ENCODE results near the gene POLA1. TPM values are rescaled to one million over a fixed set of nuclear protein-coding genes. Genes with fewer than 3 reads are reported as not detected.

POLA1 gene
- total and polyA plus RNA-seq, 2 of the 4 experiments (the other 2 are of a cell fraction) = 4.0 to 15.1 TPM

DNA sequence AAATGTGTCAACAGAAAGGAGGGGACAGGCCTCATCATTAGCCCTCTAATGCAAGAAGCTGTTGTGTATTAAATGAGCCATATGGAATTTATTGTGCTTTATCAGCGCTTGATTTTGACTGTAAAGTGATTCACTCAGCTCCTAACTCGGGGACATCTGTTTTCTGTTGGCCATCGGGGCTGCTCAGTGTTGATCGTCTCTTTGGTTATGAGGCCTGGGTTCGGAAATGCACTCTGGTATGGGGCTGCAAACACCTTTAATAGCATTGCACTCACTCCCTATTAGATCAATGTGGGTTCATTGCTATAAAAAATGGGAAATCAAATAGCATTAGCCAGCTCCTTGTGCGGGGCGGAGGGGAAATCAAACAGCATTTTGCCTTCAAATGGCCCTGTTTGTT, 315.7 kb downstream of the POLA1 start:
- Histone ChIP-seq H3K27ac (ENCODE audit: insufficient read depth, low read length) (no peak overlapping the region), H3K23ac (ENCODE audit: low read depth, low read length) (no peak overlapping the region), H3K56ac (ENCODE audit: extremely low read depth, insufficient read depth, low read length) (no peak overlapping the region), H2BK20ac (ENCODE audit: low read depth, low read length) (no peak overlapping the region), H3K27me3 (ENCODE audit: control insufficient read depth, insufficient read depth, low read length) (peaks cover 87% of the 10 kb centered on the region), H3K9ac (ENCODE audit: low read depth, low read length) (no peak overlapping the region), H3K4me3 (ENCODE audit: insufficient read depth, low read depth, low read length) (no peak overlapping the region), H2AK5ac (ENCODE audit: low read depth, low read length) (no peak overlapping the region), H3K4me1 (ENCODE audit: control insufficient read depth, insufficient read depth, low read length) (no peaks in the 10 kb centered on the region; the same call in 1 of the 2 replicates), H4K8ac (ENCODE audit: low read depth in 2 of 2, low read length in 2 of 2) (no peak overlapping the region), H4K5ac (ENCODE audit: low read depth, low read length) (no peak overlapping the region), H2BK5ac (ENCODE audit: low read depth, low read length, poor library complexity, severe bottlenecking) (no peak overlapping the region), H3K4ac (ENCODE audit: low read depth, low read length) (no peak overlapping the region), H2BK15ac (ENCODE audit: low read depth, low read length) (no peak overlapping the region), H2AK9ac (replicated peaks; ENCODE audit: low read depth, low read length, poor library complexity) (no peak overlapping the region), H3K18ac (ENCODE audit: low read depth, low read length) (no peak overlapping the region), H2BK120ac (ENCODE audit: low read depth, low read length) (no peak overlapping the region), H3K36me3 (ENCODE audit: control insufficient read depth, insufficient read depth, low read length) (no peaks in the 10 kb centered on the region), H3K14ac (replicated peaks; ENCODE audit: low read depth, low read length) (no peak overlapping the region), H4K91ac (ENCODE audit: insufficient read depth, low read depth, low read length) (no peak overlapping the region), H4K20me1 (ENCODE audit: insufficient read depth, low read length) (no peaks in the 10 kb centered on the region; the same call in 1 of the 2 replicates), H3K79me1 (ENCODE audit: low read depth in 1 of 2, low read length in 2 of 2) (no peaks in the 10 kb centered on the region), H3K9me1 (ENCODE audit: insufficient read depth, low read length) (no peaks in the 10 kb centered on the region), H3K9me3 (ENCODE audit: control insufficient read depth, insufficient read depth, low read length) (peaks cover 9% of the 10 kb centered on the region), H2AFZ (replicated peaks; ENCODE audit: low read length, poor library complexity) (no peak overlapping the region), H3K4me2 (ENCODE audit: low read depth, low read length) (no peak overlapping the region)
- ATAC-seq (ENCODE audit: low read depth) (no peak), DNase-seq (no peak)
- intact Hi-C loops (cut with micrococcal nuclease) (no loop called here), dilution Hi-C loops (cut with HindIII; ENCODE audit: low sequenced_read_pairs, unreplicated experiment) (no loop called here), in situ Hi-C loops (cut with MboI; ENCODE audit: low sequenced_read_pairs) (no loop called here)
- CTCF ChIA-PET = interaction anchor here (1.2 kb wide), 1 partner anchor 11 kb away, joined by 3 read pairs; no protein-coding TSS in a partner anchor
- POLR2A ChIA-PET (ENCODE audit: unreplicated experiment) = no interaction called here
- BruUV-seq (replicated peaks) = no TSS peak
- WGBS, 2 experiments (ENCODE audit: extremely low coverage in 2 of 2, insufficient read length in 1 of 2) = no CpG with 5 or more reads among the region's 7 CpGs
- TF ChIP-seq FOS (IDR thresholded peaks at IDR 0.05; ENCODE audit: low read depth, low read length) (no peak), RFX5 (IDR thresholded peaks at IDR 0.05; ENCODE audit: low read depth, low read length) (no peak), ELK1 (IDR thresholded peaks at IDR 0.05; ENCODE audit: borderline replicate concordance, low read depth, low read length) (no peak), MAFK (IDR thresholded peaks at IDR 0.05; ENCODE audit: low read depth, low read length) (no peak), CHD1 (IDR thresholded peaks at IDR 0.05; ENCODE audit: low read depth, low read length) (no peak), BHLHE40 (IDR thresholded peaks at IDR 0.05; ENCODE audit: low read depth, low read length) (no peak), CEBPB (IDR thresholded peaks at IDR 0.05; ENCODE audit: low read depth, low read length) (no peak), MXI1 (IDR thresholded peaks at IDR 0.05; ENCODE audit: borderline replicate concordance, low read depth, low read length) (no peak), POLR2A (IDR thresholded peaks at IDR 0.05; ENCODE audit: low read depth, low read length) (no peak), NFE2L2 (IDR thresholded peaks at IDR 0.05; ENCODE audit: low read depth, low read length) (no peak), RCOR1 (IDR thresholded peaks at IDR 0.05; ENCODE audit: insufficient replicate concordance, low read length) (no peak), SMC3 (IDR thresholded peaks at IDR 0.05; ENCODE audit: low read depth, low read length) (no peak), RAD21 (IDR thresholded peaks at IDR 0.05; ENCODE audit: low read length) (no peak), MAZ (IDR thresholded peaks at IDR 0.05; ENCODE audit: borderline replicate concordance, low read depth, low read length) (no peak)
- TF ChIP-seq, protein P1, sequence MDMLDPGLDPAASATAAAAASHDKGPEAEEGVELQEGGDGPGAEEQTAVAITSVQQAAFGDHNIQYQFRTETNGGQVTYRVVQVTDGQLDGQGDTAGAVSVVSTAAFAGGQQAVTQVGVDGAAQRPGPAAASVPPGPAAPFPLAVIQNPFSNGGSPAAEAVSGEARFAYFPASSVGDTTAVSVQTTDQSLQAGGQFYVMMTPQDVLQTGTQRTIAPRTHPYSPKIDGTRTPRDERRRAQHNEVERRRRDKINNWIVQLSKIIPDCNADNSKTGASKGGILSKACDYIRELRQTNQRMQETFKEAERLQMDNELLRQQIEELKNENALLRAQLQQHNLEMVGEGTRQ (IDR thresholded peaks at IDR 0.05; ENCODE audit: low read depth, low read length) = no peak
- TF ChIP-seq, protein P2, sequence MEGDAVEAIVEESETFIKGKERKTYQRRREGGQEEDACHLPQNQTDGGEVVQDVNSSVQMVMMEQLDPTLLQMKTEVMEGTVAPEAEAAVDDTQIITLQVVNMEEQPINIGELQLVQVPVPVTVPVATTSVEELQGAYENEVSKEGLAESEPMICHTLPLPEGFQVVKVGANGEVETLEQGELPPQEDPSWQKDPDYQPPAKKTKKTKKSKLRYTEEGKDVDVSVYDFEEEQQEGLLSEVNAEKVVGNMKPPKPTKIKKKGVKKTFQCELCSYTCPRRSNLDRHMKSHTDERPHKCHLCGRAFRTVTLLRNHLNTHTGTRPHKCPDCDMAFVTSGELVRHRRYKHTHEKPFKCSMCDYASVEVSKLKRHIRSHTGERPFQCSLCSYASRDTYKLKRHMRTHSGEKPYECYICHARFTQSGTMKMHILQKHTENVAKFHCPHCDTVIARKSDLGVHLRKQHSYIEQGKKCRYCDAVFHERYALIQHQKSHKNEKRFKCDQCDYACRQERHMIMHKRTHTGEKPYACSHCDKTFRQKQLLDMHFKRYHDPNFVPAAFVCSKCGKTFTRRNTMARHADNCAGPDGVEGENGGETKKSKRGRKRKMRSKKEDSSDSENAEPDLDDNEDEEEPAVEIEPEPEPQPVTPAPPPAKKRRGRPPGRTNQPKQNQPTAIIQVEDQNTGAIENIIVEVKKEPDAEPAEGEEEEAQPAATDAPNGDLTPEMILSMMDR (conservative IDR thresholded peaks at IDR 0.05; ENCODE audit: low read depth, low read length) = no peak

All from IMR-90 (cell line).